HepG2 (cell line): Measurements from ENCODE around the gene ARHGEF10L. TPM values are rescaled to one million over a fixed set of nuclear protein-coding genes. Genes with fewer than 3 reads are reported as not detected.

Experiments used
- ASH2L ChIP-seq: fragments of 300-600, 200-600 bp; sonication (generic); IDR thresholded peaks from 2 replicates; pipeline ENCODE4 v1.7.0; 2017; ENCODE audit warnings: low read depth, mild to moderate bottlenecking, moderate library complexity, mixed read lengths, low read length; ENCODE audit not compliant: insufficient read length
- BCL6 ChIP-seq: IDR thresholded peaks from 2 replicates; pipeline ENCODE4 v1.6.1; 2016; ENCODE audit warnings: missing genetic modification reagents, missing compliant biosample characterization
- CENPT ChIP-seq: sonication (generic); formaldehyde crosslinking; IDR thresholded peaks from 2 replicates; pipeline ENCODE4 v1.8.0; 2022; ENCODE audit warnings: low read depth, mild to moderate bottlenecking, moderate library complexity, missing genetic modification reagents
- ELF1 ChIP-seq: sonication (generic); formaldehyde crosslinking; IDR thresholded peaks from 2 replicates; pipeline ENCODE4 v1.4.0; 2020; ENCODE audit warnings: missing genetic modification reagents
- GABPA ChIP-seq, 2 experiments: IDR thresholded peaks; 2 replicates each; pipeline ENCODE4 v1.6.1; 2011 to 2016; ENCODE audit warnings: low read depth in 2 of 2, low read length in 1 of 2, missing biosample characterization in 1 of 2, missing genetic modification characterization in 1 of 2
- HDAC2 ChIP-seq: sonication (generic); formaldehyde crosslinking; IDR thresholded peaks from 2 replicates; pipeline ENCODE4 v1.4.0; 2020; ENCODE audit warnings: missing genetic modification reagents
- HIC2 ChIP-seq: sonication (generic); formaldehyde crosslinking; IDR thresholded peaks from 2 replicates; pipeline ENCODE4 v1.9.0; 2022; ENCODE audit warnings: low read depth, missing genetic modification reagents
- HOXA3 ChIP-seq: sonication (generic); formaldehyde crosslinking; IDR thresholded peaks from 2 replicates; pipeline ENCODE4 v1.5.0; 2020; ENCODE audit warnings: missing genetic modification reagents
- JUN ChIP-seq: sonication (generic); formaldehyde crosslinking; IDR thresholded peaks from 2 replicates; pipeline ENCODE4 v1.4.0; 2020; ENCODE audit warnings: mild to moderate bottlenecking, missing genetic modification reagents
- LCORL ChIP-seq, 2 experiments: fragments of 450-650 bp in 1 of 2; sonication (generic) in 1 of 2; formaldehyde crosslinking in 1 of 2; IDR thresholded peaks; 2 replicates each; pipeline versions ENCODE4 v1.5.0 to v1.6.1; 2017 to 2020; ENCODE audit warnings: antibody characterized with exemption in 1 of 2, missing genetic modification reagents in 1 of 2
- MIER2 ChIP-seq: IDR thresholded peaks from 2 replicates; pipeline ENCODE4 v1.6.1; 2016; ENCODE audit warnings: missing biosample characterization, missing genetic modification reagents
- MYNN ChIP-seq: sonication (generic); formaldehyde crosslinking; IDR thresholded peaks from 2 replicates; pipeline ENCODE4 v1.4.0; 2020; ENCODE audit warnings: mild to moderate bottlenecking, low read depth, missing genetic modification reagents
- NAIF1 ChIP-seq: sonication (generic); formaldehyde crosslinking; IDR thresholded peaks from 2 replicates; pipeline ENCODE4 v1.5.0; 2020; ENCODE audit warnings: mild to moderate bottlenecking, missing genetic modification reagents, borderline replicate concordance
- NFIB ChIP-seq: sonication (generic); formaldehyde crosslinking; IDR thresholded peaks from 2 replicates; pipeline ENCODE4 v1.9.0; 2021; ENCODE audit warnings: missing genetic modification reagents, mild to moderate bottlenecking, borderline replicate concordance
- NR2C2 ChIP-seq: sonication (generic); formaldehyde crosslinking; IDR thresholded peaks from 2 replicates; pipeline ENCODE4 v1.4.0; 2020; ENCODE audit warnings: missing genetic modification reagents, mild to moderate bottlenecking, moderate library complexity, borderline replicate concordance
- RFX5 ChIP-seq: IDR thresholded peaks from 2 replicates; pipeline ENCODE4 v1.6.1; 2011; ENCODE audit warnings: low read depth, low read length, improper control_type of control experiment
- ZBTB37 ChIP-seq: sonication (generic); formaldehyde crosslinking; IDR thresholded peaks from 2 replicates; pipeline ENCODE4 v1.4.0; 2020; ENCODE audit warnings: mild to moderate bottlenecking, missing genetic modification reagents
- ZFP1 ChIP-seq: IDR thresholded peaks from 2 replicates; pipeline ENCODE4 v1.6.1; 2016
- ZNF317 ChIP-seq: sonication (generic); formaldehyde crosslinking; IDR thresholded peaks from 2 replicates; pipeline ENCODE4 v1.5.0; 2020; ENCODE audit warnings: mild to moderate bottlenecking, missing genetic modification reagents
- ZNF331 ChIP-seq: sonication (generic); formaldehyde crosslinking; IDR thresholded peaks from 2 replicates; pipeline ENCODE4 v1.4.0; 2020; ENCODE audit warnings: missing genetic modification reagents
- ZNF468 ChIP-seq: sonication (generic); formaldehyde crosslinking; IDR thresholded peaks from 2 replicates; pipeline ENCODE4 v1.8.0; 2022; ENCODE audit warnings: mild to moderate bottlenecking, moderate library complexity, missing genetic modification reagents
- ZNF570 ChIP-seq: sonication (generic); formaldehyde crosslinking; IDR thresholded peaks from 2 replicates; pipeline ENCODE4 v1.4.0; 2020; ENCODE audit warnings: mild to moderate bottlenecking, missing genetic modification reagents, borderline replicate concordance
- ZNF576 ChIP-seq: sonication (generic); formaldehyde crosslinking; IDR thresholded peaks from 2 replicates; pipeline ENCODE4 v1.4.0; 2020; ENCODE audit warnings: mild to moderate bottlenecking, missing genetic modification reagents
- ZNF660 ChIP-seq: sonication (generic); formaldehyde crosslinking; IDR thresholded peaks from 2 replicates; pipeline ENCODE4 v1.5.1; 2020; ENCODE audit warnings: mild to moderate bottlenecking, low read depth, missing genetic modification reagents, borderline replicate concordance
- ZNF703 ChIP-seq: sonication (generic); formaldehyde crosslinking; IDR thresholded peaks from 2 replicates; pipeline ENCODE4 v1.5.1; 2020; ENCODE audit warnings: missing genetic modification reagents, mild to moderate bottlenecking, moderate library complexity, borderline replicate concordance
- ZNF891 ChIP-seq: sonication (generic); formaldehyde crosslinking; IDR thresholded peaks from 2 replicates; pipeline ENCODE4 v1.5.0; 2020; ENCODE audit warnings: mild to moderate bottlenecking, missing genetic modification reagents
- ZSCAN20 ChIP-seq: sonication (generic); formaldehyde crosslinking; IDR thresholded peaks from 2 replicates; pipeline ENCODE4 v1.4.0; 2020; ENCODE audit warnings: missing genetic modification reagents, mild to moderate bottlenecking, borderline replicate concordance
- polyA plus RNA-seq, 8 experiments: library from polyadenylated mRNA; depleted of rRNA in 3 of 8; stranded (reverse) in 7 of 8; unstranded in 1 of 8; fragments of >200 nt; fragmentation: Illumina TruSeq in 4 of 8; extraction: Trizol in 4 of 8; gene quantifications; 2 replicates each; pipeline versions ENCODE4 v1.2.1 to v1.2.3, GENCODE V29; 2011 to 2016; ENCODE audit warnings: low read depth in 4 of 8, missing spikeins in 1 of 8, mixed read lengths in 1 of 8; ENCODE audit not compliant: insufficient read depth in 1 of 8
- total RNA-seq, 5 experiments: library from RNA; depleted of rRNA; stranded (reverse); fragments of >200 nt; fragmentation: Illumina TruSeq; extraction: Trizol; gene quantifications; 2 replicates each; pipeline ENCODE4 v1.2.3, GENCODE V29; 2016; ENCODE audit warnings: low read depth in 1 of 5

Gene ARHGEF10L
- total and polyA plus RNA-seq, 2 of the 13 experiments (the other 11 are each of a cell fraction or from before 2014, with no cell fraction given): 46.5 to 78.3 TPM

GRCh38 chr1:17564458-17565393 is 25.2 kb downstream of the ARHGEF10L start (continued):
- TF ChIP-seq ELF1 (CRISPR knock-in tag): no peak
- no peak for TF ChIP-seq JUN (CRISPR knock-in tag)
- TF ChIP-seq NFIB (CRISPR knock-in tag): no peak
- 0 out of 2 replicates have a peak, but pooled peaks have one; percentile 65 for TF ChIP-seq ZBTB37 (CRISPR knock-in tag)
- TF ChIP-seq ZNF703: no peak
- no peak for TF ChIP-seq ZNF660 (CRISPR knock-in tag)
- TF ChIP-seq MYNN (CRISPR knock-in tag): no peak
- TF ChIP-seq HDAC2: 0 out of 2 replicates have a peak, but pooled peaks have one; percentile 15
- TF ChIP-seq HIC2 (CRISPR knock-in tag): peak; percentile 88
- TF ChIP-seq MIER2 (CRISPR knock-in tag): no peak
- TF ChIP-seq HOXA3: no peak
- TF ChIP-seq ZSCAN20: no peak
- TF ChIP-seq GABPA (IDR thresholded peaks at IDR 0.05; ENCODE audit: low read depth, low read length): no peak
- no peak; the same call in 1 of the 2 replicates for TF ChIP-seq GABPA (CRISPR knock-in tag; IDR thresholded peaks at IDR 0.05; ENCODE audit: low read depth)
- no peak; the same call in 1 of the 2 replicates for TF ChIP-seq NAIF1 (CRISPR knock-in tag)
- no peak for TF ChIP-seq ZFP1 (CRISPR knock-in tag)
- peak; percentile 67 for TF ChIP-seq BCL6
- no peak for TF ChIP-seq ZNF331 (CRISPR knock-in tag)
- no peak for TF ChIP-seq RFX5
- TF ChIP-seq ZNF570 (CRISPR knock-in tag): no peak
- TF ChIP-seq ZNF468: no peak
- TF ChIP-seq ZNF891 (CRISPR knock-in tag): no peak
- TF ChIP-seq NR2C2 (CRISPR knock-in tag): peak; percentile 70
- TF ChIP-seq ZNF576 (CRISPR knock-in tag): no peak
- peak; percentile 29; the same call in 1 of the 2 replicates for TF ChIP-seq LCORL (IDR thresholded peaks at IDR 0.05)
- TF ChIP-seq LCORL (CRISPR knock-in tag; IDR thresholded peaks at IDR 0.05): peak; percentile 17; the same call in 1 of the 2 replicates
- TF ChIP-seq ASH2L: no peak
- TF ChIP-seq ZNF317: peak; percentile 54; the same call in 1 of the 2 replicates
- TF ChIP-seq CENPT (CRISPR knock-in tag): no peak
